ENCODE data around the gene NID2.

The NID2 gene

GRCh38 chr14:52079239-52079959 lies 10.5 kb upstream of the NID2 start:
- no peak for FAIRE-seq

- FAIRE-seq: no peak
Measured at GRCh38 chr14:52078721-52079120, 9.9 kb upstream of the NID2 start.

- FAIRE-seq: no peak
Measured at GRCh38 chr14:52078095-52078531, 9.3 kb upstream of the NID2 start.

- FAIRE-seq: no peak
Measured at GRCh38 chr14:52077256-52077979, 8.6 kb upstream of the NID2 start.

GRCh38 chr14:52076334-52076733 lies 7.5 kb upstream of the NID2 start:
- no peak for FAIRE-seq

- FAIRE-seq: no peak
Measured at GRCh38 chr14:52075371-52075770, 6.5 kb upstream of the NID2 start.

GRCh38 chr14:52073251-52073650 lies 4.4 kb upstream of the NID2 start:
- FAIRE-seq: no peak

- FAIRE-seq: no peak
Measured at GRCh38 chr14:52072266-52072780, 3.5 kb upstream of the NID2 start.

- FAIRE-seq: no peak
Measured at GRCh38 chr14:52071675-52072074, 2.8 kb upstream of the NID2 start.

- FAIRE-seq: no peak
Measured at GRCh38 chr14:52070051-52070431, 1.2 kb upstream of the NID2 start.

- no peak for FAIRE-seq
Measured at GRCh38 chr14:52069307-52070050, 620 bp upstream of the NID2 start.

- no peak for FAIRE-seq
Measured at GRCh38 chr14:52067873-52068614, 815 bp downstream of the NID2 start.

- FAIRE-seq: no peak
Measured at GRCh38 chr14:52064174-52064573, 4.7 kb downstream of the NID2 start.

GRCh38 chr14:52063052-52063462 lies 5.8 kb downstream of the NID2 start:
- no peak for FAIRE-seq

GRCh38 chr14:52061890-52062289 lies 7.0 kb downstream of the NID2 start:
- no peak for FAIRE-seq

- FAIRE-seq: no peak
Measured at GRCh38 chr14:52061390-52061789, 7.5 kb downstream of the NID2 start.

- no peak for FAIRE-seq
Measured at GRCh38 chr14:52060080-52060479, 8.8 kb downstream of the NID2 start.

GRCh38 chr14:52059649-52060048 lies 9.2 kb downstream of the NID2 start:
- no peak for FAIRE-seq

GRCh38 chr14:52058341-52058740 lies 10.5 kb downstream of the NID2 start:
- FAIRE-seq: no peak

GRCh38 chr14:52055167-52055566 lies 13.7 kb downstream of the NID2 start:
- FAIRE-seq: no peak

GRCh38 chr14:52054678-52055077 lies 14.2 kb downstream of the NID2 start:
- no peak for FAIRE-seq

- FAIRE-seq: no peak
Measured at GRCh38 chr14:52053044-52053443, 15.8 kb downstream of the NID2 start.

Measured in G401.6 (cell line).